Measurements from ENCODE around the gene FSIP1. TPM values are rescaled to one million over a fixed set of nuclear protein-coding genes. Genes with fewer than 3 reads are reported as not detected.

The FSIP1 gene
- total and polyA plus RNA-seq, 9 of the 15 experiments (the other 6 are each of a cell fraction or from before 2014, with no cell fraction given) = 0.07 to 0.51 (median 0.29) TPM

DNA sequence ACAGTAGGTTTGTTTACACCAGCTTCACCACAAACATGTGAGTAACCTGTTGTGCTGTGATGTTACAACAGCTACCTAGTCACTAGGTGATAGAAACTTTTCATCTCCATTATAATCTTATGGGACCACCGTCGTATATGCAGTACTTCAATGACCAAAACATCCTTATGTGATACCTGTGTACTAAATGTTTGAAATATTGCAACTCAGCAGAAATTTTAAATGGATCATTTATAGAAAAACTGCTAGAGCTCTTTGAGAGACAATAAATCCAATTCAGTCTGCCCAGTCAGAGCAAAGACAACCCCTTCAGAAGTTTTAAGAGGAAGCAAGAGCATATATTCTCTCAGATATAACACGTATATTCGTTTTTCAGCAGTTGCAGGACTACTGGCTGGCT lies 128.3 kb downstream of the FSIP1 start:
- Histone ChIP-seq H3K4me3 (no peak overlapping the region), H3K36me3 (ENCODE audit: control insufficient read depth, insufficient read depth, low read length) (no peaks in the 10 kb centered on the region), H3K9me1 (ENCODE audit: control insufficient read depth, insufficient read depth, low read length) (no peaks in the 10 kb centered on the region), H3K79me2 (ENCODE audit: control insufficient read depth, insufficient read depth, low read length) (no peaks in the 10 kb centered on the region), H3K27ac (ENCODE audit: extremely low read depth, low read depth, low read length) (no peak overlapping the region), H3K9ac (ENCODE audit: insufficient read depth in 1 of 2, low read depth in 2 of 2, low read length in 2 of 2) (no peak overlapping the region), H2AFZ (ENCODE audit: low read depth, low read length) (no peak overlapping the region), H3K9me3 (replicated peaks; ENCODE audit: control insufficient read depth, insufficient read depth, low read depth, low read length) (no peaks in the 10 kb centered on the region; the same call in 1 of the 2 replicates), H3K4me2 (ENCODE audit: insufficient read depth, low read length) (no peak overlapping the region), H3K27me3 (ENCODE audit: control insufficient read depth in 2 of 2, insufficient read depth in 2 of 2, low read length in 2 of 2) (peaks cover 6 to 10% of the 10 kb centered on the region in 2 experiments; a peak in 4 of 5 replicates), H3K4me1 (replicated peaks in 1 of 2; ENCODE audit: control insufficient read depth in 2 of 2, insufficient read depth in 2 of 2, low read length in 2 of 2) (no peaks in the 10 kb centered on the region; a peak in 1 of 5 replicates), H4K20me1 (replicated peaks; ENCODE audit: control insufficient read depth, insufficient read depth, low read length) (no peaks in the 10 kb centered on the region)
- in situ Hi-C loops (cut with MboI) = no loop called here
- no peak for FAIRE-seq
- 0% methylated on average over 4 of the region's 4 CpGs for WGBS (ENCODE audit: insufficient coverage, low coverage, missing lambda C conversion rate)
- no peak for DNase-seq (ENCODE audit: extremely low read depth in 1 of 4, low spot score in 3 of 4)
- intact Hi-C loops (cut with micrococcal nuclease) = no loop called here
- ATAC-seq = no peak
- no TSS peak for BruUV-seq (replicated peaks)
- ChIA-PET CTCF (ENCODE audit: low intra/inter-chr PET ratio) (no interaction called here), POLR2A (interaction anchor here (1.0 to 1.1 kb wide), 2 partner anchors 9 to 10 kb away, joined by 3 to 7 read pairs; no protein-coding TSS in a partner anchor)
- TF ChIP-seq, protein P1, sequence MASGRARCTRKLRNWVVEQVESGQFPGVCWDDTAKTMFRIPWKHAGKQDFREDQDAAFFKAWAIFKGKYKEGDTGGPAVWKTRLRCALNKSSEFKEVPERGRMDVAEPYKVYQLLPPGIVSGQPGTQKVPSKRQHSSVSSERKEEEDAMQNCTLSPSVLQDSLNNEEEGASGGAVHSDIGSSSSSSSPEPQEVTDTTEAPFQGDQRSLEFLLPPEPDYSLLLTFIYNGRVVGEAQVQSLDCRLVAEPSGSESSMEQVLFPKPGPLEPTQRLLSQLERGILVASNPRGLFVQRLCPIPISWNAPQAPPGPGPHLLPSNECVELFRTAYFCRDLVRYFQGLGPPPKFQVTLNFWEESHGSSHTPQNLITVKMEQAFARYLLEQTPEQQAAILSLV (tag; IDR thresholded peaks at IDR 0.05) = no peak
- TF ChIP-seq HMG20A (CRISPR knock-in tag; conservative IDR thresholded peaks at IDR 0.05) (no peak), MAFK (IDR thresholded peaks at IDR 0.05; ENCODE audit: low read length) (peak; percentile 59), ZNF197 (CRISPR knock-in tag; IDR thresholded peaks at IDR 0.05; ENCODE audit: low read depth) (no peak), ZFP30 (CRISPR knock-in tag; IDR thresholded peaks at IDR 0.05; ENCODE audit: borderline replicate concordance) (no peak), MAFG (tag; conservative IDR thresholded peaks at IDR 0.05) (peak; percentile 87), CBX8 (IDR thresholded peaks at IDR 0.05; ENCODE audit: borderline replicate concordance, extremely low read depth, low read depth, low read length, poor library complexity, severe bottlenecking) (peak; percentile 47), RBM34 (IDR thresholded peaks at IDR 0.05; ENCODE audit: borderline replicate concordance, insufficient read depth, low read length) (no peak), SIN3B (IDR thresholded peaks at IDR 0.05; ENCODE audit: low read depth) (no peak)
- TF ChIP-seq, protein P2, sequence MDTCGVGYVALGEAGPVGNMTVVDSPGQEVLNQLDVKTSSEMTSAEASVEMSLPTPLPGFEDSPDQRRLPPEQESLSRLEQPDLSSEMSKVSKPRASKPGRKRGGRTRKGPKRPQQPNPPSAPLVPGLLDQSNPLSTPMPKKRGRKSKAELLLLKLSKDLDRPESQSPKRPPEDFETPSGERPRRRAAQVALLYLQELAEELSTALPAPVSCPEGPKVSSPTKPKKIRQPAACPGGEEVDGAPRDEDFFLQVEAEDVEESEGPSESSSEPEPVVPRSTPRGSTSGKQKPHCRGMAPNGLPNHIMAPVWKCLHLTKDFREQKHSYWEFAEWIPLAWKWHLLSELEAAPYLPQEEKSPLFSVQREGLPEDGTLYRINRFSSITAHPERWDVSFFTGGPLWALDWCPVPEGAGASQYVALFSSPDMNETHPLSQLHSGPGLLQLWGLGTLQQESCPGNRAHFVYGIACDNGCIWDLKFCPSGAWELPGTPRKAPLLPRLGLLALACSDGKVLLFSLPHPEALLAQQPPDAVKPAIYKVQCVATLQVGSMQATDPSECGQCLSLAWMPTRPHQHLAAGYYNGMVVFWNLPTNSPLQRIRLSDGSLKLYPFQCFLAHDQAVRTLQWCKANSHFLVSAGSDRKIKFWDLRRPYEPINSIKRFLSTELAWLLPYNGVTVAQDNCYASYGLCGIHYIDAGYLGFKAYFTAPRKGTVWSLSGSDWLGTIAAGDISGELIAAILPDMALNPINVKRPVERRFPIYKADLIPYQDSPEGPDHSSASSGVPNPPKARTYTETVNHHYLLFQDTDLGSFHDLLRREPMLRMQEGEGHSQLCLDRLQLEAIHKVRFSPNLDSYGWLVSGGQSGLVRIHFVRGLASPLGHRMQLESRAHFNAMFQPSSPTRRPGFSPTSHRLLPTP (IDR thresholded peaks at IDR 0.05; ENCODE audit: borderline replicate concordance, extremely low read depth, insufficient read length) = no peak
- TF ChIP-seq, protein P3, sequence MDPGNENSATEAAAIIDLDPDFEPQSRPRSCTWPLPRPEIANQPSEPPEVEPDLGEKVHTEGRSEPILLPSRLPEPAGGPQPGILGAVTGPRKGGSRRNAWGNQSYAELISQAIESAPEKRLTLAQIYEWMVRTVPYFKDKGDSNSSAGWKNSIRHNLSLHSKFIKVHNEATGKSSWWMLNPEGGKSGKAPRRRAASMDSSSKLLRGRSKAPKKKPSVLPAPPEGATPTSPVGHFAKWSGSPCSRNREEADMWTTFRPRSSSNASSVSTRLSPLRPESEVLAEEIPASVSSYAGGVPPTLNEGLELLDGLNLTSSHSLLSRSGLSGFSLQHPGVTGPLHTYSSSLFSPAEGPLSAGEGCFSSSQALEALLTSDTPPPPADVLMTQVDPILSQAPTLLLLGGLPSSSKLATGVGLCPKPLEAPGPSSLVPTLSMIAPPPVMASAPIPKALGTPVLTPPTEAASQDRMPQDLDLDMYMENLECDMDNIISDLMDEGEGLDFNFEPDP (CRISPR knock-in tag; IDR thresholded peaks at IDR 0.05) = no peak
- TF ChIP-seq, protein P4, sequence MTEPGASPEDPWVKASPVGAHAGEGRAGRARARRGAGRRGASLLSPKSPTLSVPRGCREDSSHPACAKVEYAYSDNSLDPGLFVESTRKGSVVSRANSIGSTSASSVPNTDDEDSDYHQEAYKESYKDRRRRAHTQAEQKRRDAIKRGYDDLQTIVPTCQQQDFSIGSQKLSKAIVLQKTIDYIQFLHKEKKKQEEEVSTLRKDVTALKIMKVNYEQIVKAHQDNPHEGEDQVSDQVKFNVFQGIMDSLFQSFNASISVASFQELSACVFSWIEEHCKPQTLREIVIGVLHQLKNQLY (CRISPR knock-in tag; conservative IDR thresholded peaks at IDR 0.05) = no peak

All from K562 (cell line).